GM19395 (cell line): ENCODE data around the gene MYO7B.
A peak's percentile ranks its signal among the peaks of the same experiment; 100 is the strongest.
"Not testable (repeated sequence)": the region's sequence is repeated elsewhere in the genome, so short reads cannot be mapped to it uniquely, and the experiment has no call there.

Experiments used
- ATAC-seq: cut with Tn5 transposase; IDR thresholded peaks from one replicate; pipeline ENCODE4 v1.9.1; 2021; ENCODE audit warnings: mild to moderate bottlenecking, moderate library complexity; ENCODE audit not compliant: unreplicated experiment

The MYO7B gene

DNA sequence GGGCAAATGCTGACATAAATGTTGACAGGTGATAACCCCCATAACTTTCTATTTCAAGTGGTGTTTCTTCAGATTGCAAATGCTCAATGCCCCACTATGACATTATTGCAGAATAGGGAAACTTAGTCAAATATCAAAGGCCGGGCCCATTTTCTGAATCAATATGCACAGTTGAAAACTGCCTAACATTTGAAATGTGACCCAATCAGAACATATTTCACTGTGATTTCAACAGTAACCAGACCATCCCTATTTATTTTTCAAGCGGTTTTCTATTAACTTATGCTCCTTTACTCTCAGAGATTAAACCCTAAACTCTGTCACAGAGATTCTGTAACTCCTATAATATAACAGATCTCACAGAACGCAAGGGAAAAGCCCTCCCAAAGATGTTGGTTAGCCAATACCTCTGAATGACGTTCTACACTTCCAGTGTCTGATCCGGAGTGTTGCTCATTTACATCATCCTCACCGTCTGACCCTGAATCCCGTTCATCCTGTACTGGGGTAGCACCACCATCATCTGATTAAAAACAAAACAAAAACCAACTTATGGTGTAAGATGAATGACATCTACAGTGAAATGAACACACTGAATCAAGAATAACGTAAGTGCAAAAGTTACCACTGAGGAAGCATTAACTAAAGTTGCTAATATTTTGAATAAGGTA is 12.1 kb upstream of the MYO7B start:
- no peak for ATAC-seq

DNA sequence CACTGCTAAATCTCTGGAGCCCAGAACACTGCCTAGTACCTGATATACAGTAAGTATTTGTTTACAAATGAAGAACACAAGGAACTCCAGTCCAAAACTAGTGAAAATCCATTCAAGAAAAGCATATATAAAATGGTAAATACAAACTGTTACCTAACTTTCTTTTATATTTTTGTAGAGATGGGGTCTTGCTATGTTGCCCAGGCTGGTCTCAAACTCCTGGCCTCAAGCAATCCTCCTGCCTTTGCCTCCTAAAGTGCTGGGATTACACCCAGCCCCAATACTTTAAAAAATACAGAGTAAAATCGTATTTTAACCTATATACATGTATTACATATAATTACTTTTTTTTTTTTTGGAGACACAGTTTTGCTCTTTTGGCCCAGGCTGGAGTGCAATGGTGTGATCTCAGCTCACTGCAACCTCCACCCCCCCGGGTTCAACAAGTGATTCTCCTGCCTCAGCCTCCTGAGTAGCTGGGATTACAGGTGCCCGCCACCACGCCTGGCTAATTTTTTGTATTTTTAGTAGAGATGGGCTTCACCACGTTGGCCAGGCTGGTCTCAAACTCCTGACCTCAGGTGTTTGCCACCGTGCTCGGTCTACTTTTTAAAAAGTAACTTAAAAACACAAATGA is 11.2 kb upstream of the MYO7B start:
- ATAC-seq = not testable (repeated sequence)

- ATAC-seq = no peak
These were observed 9.8 kb upstream of the MYO7B start for GRCh38 chr2:127525691-127526131.

- ATAC-seq = peak; percentile 91
These were observed 9.1 kb upstream of the MYO7B start, which contains the start of gene IWS1 for GRCh38 chr2:127526132-127527000. Gene IWS1 (minus strand): TSS chr2:127526489. CDS start chr2:127526208, 281 bp downstream.

- peak; percentile 26 for ATAC-seq
These were observed 8.3 kb upstream of the MYO7B start for GRCh38 chr2:127527001-127527804.

- ATAC-seq = no peak
These were observed 7.0 kb upstream of the MYO7B start for GRCh38 chr2:127528487-127528886.

- not testable (repeated sequence) for ATAC-seq
These were observed 6.1 kb upstream of the MYO7B start for GRCh38 chr2:127529416-127529815.

DNA sequence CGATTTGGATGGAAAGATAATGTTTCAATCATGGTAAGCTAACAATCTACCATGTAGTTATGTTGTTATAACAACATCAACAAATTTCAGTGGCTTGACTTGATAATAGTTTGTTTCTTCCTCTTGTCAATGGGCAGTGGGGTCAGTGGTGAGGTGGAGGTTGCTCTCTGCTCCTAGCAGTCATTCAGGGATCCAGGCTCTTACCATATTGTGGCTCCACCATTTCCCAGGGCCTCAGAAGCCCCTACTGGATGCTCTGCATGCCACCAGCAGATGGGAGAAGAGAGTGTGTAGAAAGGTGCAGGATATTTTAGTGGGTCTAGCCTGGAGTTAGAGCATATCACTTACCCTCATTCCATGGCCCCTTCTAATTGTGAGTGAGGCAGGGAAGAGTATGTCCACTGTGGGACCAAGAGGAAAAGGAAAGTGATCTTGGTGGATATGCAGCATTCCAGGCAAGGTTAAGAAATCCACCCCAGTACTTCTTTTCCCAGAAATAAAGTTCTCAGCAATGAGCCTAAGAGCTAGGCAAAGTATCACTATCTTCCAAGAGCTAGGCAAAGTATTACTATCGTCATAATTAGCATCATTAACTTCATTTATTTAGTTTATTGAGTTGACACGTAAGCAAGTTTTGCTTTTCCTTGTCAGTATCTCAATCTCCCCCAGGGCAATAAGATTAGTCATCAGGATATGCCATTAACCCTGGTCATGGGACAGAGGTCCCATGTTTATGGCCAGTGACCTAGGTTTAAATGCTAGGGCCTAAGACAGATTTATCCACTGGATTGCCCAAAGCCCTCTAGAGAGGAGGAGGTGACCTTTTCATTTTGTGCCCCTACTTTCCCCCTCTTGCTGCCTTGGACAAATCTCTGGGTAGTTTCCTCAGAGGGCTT is 5.0 kb upstream of the MYO7B start:
- no peak for ATAC-seq

GRCh38 chr2:127531221-127531648 is 4.2 kb upstream of the MYO7B start:
- ATAC-seq = no peak

DNA sequence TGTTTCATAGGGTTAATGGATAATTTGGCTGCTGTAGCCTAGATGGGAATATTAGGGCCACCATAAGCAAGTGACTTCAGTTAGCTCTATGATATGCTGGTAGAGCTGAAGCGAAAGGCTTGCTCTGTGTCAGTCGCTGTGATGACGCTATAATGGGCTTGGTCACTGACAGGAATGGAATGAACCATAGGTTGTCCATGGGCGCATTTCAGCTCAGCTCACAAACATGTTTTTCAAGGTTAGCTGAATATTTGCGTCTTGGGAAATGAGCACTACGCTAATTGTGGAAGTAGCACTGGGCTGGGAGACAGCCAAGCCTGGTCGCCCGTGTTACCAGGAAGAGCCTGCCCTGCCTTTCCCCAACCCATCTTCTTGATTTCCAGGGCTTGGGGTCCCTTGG is 3.2 kb upstream of the MYO7B start:
- no peak for ATAC-seq

DNA sequence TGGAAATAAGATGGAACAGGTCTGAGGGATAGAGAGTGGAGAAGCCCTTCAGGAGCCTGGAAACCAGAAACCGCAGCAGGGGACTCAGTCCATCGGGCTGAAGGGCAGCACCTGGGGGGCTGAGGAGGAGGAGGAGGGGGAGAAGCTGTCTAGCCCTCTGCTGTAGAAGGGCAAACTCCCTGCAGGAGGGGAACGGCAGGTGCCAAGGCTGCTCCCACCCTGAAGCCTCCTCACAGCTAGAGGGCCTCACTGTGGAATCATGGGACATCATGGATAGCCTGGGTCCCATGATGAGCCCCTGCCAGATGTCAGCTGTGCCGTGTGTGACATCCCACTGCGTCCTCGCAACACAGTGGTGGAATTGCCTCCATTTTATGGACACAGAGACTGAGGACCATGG is 435 bp downstream of the MYO7B start:
- ATAC-seq = no peak

- ATAC-seq = no peak
These were observed 1.4 kb downstream of the MYO7B start for GRCh38 chr2:127536707-127537541.

DNA sequence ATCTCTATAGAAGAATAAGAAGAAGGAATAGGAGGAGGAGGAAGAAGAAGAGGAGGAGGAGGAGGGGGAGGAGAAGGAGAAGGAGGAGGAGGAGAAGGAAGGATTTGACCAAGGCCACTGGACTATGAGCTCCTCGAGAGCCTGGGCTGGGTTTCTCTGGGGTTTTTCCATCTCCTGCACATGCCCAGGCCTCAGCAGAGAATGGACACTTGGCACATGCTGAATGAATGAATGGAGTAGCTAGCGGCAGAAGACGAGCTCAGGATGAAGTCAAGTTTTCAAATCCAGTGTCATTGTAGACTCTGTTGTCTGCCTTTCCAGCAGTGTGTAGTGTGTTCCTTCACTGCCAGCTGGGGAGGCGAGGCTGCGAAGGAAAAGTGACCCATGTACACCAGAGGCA is 2.2 kb downstream of the MYO7B start:
- no peak for ATAC-seq

DNA sequence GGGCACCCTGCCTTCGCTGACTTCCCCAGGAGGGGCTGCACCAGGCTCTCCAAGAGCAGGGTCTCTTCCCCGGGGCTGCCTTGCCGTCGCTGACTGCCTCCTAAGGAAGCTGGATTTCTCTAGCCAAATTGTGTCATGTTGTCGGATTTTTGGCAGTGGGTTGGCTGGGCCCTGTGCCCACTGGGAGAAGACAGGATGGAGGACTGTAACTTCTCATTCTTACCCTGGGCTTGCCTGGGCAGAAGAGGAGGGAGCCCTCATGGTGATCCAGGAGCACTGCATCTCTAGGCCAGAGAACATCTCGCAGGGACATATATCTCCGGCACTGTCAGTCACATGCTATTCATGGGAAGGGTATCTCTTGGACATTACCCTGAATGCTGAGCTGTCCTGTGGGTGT is 6.3 kb downstream of the MYO7B start:
- ATAC-seq = no peak

DNA sequence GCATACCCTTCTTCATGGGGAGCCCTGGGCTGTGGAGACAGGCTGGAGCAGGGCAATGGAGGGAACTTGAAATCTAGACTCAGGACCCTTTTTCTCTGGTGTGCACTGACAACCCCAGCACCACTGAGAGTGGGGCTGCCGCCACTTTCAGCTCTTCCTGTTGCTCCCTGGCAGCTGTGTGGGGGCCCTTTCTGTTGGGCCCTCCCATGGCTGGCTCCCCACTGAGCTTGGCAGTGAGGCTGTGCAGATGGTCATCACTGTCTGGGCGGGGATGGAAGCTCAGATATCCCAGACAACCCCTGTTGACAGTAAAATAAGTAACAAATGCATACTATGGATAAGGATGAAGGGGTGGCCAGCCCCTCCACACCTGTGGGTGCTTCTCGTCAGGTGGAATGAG is 6.7 kb downstream of the MYO7B start:
- ATAC-seq = no peak

- ATAC-seq = not testable (repeated sequence)
These were observed 7.6 kb downstream of the MYO7B start for GRCh38 chr2:127543013-127543501.

DNA sequence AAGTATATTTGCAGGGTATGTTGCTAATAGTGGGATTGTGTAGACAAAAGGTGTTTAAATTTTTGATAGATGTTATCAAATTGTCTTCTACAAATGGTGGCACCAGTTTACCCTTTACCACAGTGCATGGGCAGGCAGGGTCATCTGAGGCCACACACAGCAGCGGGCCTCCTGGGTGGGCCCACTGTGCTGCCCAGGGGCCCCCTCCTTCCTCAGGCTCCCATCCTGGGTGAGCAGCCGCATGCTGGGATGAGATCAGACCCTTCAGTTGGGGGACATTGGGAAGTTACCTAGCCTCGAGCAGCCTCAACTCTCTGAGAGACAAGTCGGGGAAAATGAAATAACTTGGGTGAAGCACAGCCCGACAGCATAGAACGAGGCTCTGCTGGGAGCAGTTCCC is 9.7 kb downstream of the MYO7B start:
- ATAC-seq = no peak

DNA sequence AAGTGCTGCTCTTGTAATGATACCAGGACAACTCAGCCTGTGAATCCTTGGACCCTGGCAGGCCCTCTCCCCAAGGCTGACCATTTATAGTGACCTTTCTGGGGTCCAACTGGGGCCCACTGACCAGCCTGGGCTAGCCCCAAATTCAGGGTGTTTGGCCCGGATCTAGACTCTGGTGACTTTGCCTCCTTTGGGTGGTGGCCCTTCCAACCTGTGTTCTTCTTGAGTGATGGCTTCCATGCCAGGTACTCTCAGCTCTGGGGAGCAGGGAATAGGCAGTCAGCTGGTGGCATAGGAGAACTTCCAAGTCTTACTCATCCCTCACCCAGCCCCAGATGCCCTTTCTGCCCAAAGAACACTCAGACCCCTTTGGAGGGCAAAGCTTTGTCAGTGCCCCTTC is 10.3 kb downstream of the MYO7B start:
- ATAC-seq = no peak

- ATAC-seq = no peak
These were observed 11.3 kb downstream of the MYO7B start for GRCh38 chr2:127546797-127547196.
